ENCODE results near the gene FRMD4A.

Gene FRMD4A

DNA sequence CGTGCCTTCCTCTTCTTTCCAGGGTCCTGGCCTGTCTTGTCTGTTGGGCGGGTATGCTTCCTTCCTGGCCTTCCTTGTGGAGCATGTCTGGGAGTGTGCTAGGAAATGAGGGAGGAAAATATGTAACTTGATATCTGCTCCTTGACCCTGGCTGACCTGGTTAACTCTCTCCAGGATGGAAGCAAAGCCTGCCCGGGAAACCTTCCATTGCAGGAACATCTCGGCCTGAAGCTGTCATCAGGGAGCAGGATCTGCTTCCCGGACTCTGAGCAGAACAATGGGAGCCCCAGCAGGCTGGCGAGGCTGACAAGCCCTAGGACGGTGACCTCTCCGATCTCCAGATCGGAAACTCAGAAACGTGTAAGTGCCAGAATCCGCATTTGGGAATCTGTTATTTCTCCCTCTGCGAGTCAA lies 340.3 kb downstream of the FRMD4A start:
- H3K4me3 Mint-ChIP-seq = no peak overlapping the region

DNA sequence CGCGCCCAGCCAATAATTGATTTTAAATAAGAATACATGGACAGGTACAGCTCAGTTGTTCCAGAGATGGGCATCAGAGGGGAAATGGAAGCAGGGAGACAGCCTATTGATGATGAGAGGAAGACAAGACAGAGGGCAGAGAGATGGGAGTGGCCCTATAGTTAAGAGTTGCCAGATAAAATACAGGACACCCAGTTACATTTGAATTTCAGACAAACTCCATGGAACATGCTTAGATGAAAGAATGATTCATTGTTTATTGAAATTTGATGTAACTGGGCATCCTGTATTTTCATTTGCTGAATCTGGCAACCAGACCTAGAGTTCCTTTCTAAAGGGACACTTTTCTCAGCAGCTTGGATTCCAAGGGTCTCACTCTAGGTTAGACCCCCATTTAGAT lies 341.1 kb downstream of the FRMD4A start:
- no peak overlapping the region for H3K4me3 Mint-ChIP-seq
- H3K36me3 Mint-ChIP-seq (ENCODE audit: low read depth) = no peaks in the 10 kb centered on the region
- no peak overlapping the region for H3K27ac Mint-ChIP-seq
- no peaks in the 10 kb centered on the region for H3K9me3 Mint-ChIP-seq
- no peaks in the 10 kb centered on the region for H3K27me3 Mint-ChIP-seq
- peaks cover 21% of the 10 kb centered on the region for H3K4me1 Mint-ChIP-seq (ENCODE audit: low read depth)
- DNase-seq = no peak

More for the DNA sequence above, 340.3 kb downstream of the FRMD4A start:
- DNase-seq = no peak
- H3K27me3 Mint-ChIP-seq = no peaks in the 10 kb centered on the region
- no peaks in the 10 kb centered on the region for H3K9me3 Mint-ChIP-seq
- H3K4me1 Mint-ChIP-seq (ENCODE audit: low read depth) = peaks cover 23% of the 10 kb centered on the region
- H3K36me3 Mint-ChIP-seq (ENCODE audit: low read depth) = no peaks in the 10 kb centered on the region
- H3K27ac Mint-ChIP-seq = no peak overlapping the region

DNA sequence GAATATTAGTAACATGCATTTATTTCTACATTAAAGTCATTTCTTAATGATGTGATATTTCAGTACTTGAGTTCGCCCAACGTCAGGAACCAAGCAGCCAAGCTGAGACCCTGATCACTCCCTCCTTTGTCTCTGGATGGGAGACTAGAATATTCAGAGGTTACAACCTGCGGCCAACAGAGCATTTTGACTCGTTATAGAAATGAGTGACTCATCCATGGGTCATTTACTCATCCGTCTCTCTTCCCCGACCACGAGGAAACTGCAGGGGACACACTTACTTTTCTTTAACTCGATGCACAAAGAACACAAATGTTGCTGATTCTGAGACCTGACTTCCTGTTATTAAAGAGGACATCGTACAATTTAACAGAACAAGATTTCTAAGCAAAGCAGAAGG lies 343.3 kb downstream of the FRMD4A start:
- Mint-ChIP-seq H3K4me3 (no peak overlapping the region), H3K27me3 (no peaks in the 10 kb centered on the region), H3K36me3 (ENCODE audit: low read depth) (no peaks in the 10 kb centered on the region), H3K9me3 (no peaks in the 10 kb centered on the region), H3K4me1 (ENCODE audit: low read depth) (peaks cover 18% of the 10 kb centered on the region), H3K27ac (peak overlapping the region; percentile 3)
- DNase-seq = no peak

DNA sequence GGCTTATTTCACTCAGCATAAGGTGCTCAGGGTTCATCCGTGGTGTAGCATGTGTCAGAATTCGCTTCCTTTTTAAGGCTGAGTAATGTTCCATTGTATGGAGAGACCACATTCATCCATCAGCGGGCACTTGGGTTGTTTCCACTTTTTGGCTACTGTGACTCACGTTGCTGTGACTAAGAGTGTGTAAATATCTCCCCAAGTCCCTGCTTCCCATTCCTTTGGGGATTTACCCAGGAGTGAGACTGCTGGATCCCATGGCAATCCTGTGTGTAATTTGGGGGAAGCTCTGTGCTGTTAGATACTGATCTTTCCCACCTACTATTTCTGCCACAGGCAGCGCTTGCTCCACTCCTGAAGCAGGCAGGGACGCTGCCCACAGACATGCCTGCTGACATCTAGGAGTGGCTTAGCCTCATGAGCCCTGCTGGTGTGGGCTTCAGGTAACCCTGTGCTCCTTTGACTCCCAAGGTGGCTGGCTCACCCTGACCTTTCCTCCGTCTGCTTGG lies 346.0 kb downstream of the FRMD4A start:
- H3K4me3 Mint-ChIP-seq = no peak overlapping the region
- no peaks in the 10 kb centered on the region for H3K27me3 Mint-ChIP-seq
- no peaks in the 10 kb centered on the region for H3K9me3 Mint-ChIP-seq
- no peaks in the 10 kb centered on the region for H3K36me3 Mint-ChIP-seq (ENCODE audit: low read depth)
- H3K27ac Mint-ChIP-seq = no peak overlapping the region
- DNase-seq = no peak
- H3K4me1 Mint-ChIP-seq (ENCODE audit: low read depth) = peaks cover 18% of the 10 kb centered on the region

DNA sequence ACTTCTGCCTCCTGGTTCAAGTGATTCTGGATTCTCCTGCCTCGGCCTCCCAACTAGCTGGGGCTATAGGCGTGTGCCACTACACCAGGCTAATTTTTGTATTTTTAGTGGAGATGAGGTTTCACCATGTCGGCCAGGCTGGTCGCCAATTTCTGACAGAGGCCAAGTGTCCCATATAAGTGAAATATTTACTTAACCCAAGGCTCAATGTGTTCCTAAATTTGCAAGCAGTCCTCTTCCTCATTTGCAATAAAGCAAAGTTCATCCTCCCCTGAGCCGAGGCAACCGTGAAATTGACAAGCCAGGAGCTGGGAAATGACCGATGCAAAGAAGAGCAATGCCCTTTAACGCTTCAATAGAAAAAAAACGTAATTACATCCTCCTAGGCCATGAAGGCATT lies 347.7 kb downstream of the FRMD4A start:
- DNase-seq = no peak

DNA sequence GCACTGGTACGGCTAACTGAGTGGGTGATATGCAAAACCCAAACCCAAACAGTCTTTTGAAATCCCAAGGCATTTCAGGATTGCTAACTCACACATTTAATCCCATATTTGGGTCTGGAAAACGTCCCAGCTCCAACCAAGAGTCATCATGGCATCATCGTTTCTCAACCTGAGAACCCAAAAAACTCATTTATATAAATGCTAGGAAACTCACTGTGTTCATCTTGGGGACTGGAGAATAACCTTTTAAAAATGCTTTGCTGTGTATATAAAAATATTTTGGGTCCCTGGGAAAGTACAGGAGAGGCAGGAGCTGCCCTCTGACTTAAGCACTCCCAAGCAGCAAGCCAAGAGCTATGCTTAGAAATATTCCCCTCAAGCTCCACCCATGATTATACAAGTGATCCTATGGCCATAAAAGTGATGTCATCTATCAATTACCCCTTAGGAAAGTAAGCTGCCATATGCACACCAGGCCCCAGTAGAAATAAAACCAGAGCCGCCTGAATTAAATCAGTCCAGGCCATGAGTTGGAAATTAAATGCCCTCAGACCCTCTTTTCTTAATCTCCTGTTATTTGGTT lies 352.1 kb downstream of the FRMD4A start:
- no peak for DNase-seq
- Mint-ChIP-seq H3K4me3 (no peak overlapping the region), H3K9me3 (no peaks in the 10 kb centered on the region), H3K4me1 (ENCODE audit: low read depth) (no peaks in the 10 kb centered on the region), H3K36me3 (ENCODE audit: low read depth) (no peaks in the 10 kb centered on the region), H3K27me3 (peaks cover 6% of the 10 kb centered on the region), H3K27ac (no peak overlapping the region)

More for the DNA sequence above, 347.7 kb downstream of the FRMD4A start:
- H3K27me3 Mint-ChIP-seq = no peaks in the 10 kb centered on the region
- H3K27ac Mint-ChIP-seq = no peak overlapping the region
- no peak overlapping the region for H3K4me3 Mint-ChIP-seq
- H3K4me1 Mint-ChIP-seq (ENCODE audit: low read depth) = peaks cover 13% of the 10 kb centered on the region
- H3K9me3 Mint-ChIP-seq = no peaks in the 10 kb centered on the region
- H3K36me3 Mint-ChIP-seq (ENCODE audit: low read depth) = no peaks in the 10 kb centered on the region

DNA sequence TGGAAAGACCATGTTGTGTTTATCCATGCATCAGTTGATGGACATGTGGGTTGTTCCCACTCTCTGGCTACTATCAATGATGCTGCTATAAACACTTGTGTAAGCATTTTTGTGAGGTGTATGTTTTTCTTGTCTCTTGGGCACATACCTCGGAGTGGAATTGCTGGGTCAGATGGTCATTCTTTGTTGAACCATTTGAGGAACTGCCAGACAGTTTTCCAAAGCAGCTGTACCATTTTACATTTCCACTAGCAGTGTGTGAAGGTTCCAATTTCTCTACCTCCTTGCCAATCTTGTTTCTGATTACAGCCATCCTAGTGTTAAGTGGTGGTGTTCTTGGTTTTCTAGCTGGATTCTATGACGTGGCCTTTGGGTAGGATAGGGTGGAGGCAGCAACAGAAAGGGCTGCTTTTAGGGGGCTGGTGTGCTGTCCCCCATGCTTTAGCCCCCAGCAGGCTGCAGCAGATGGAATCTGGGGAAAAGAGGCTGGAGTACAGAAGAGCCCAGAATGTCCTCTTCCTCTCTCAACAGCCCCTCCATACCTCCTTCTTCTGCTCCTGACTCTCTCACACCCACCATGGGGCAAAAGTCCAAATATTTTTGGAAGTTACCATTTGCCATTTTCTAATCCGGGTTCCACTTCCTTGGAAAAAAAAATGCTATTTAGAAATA lies 352.7 kb downstream of the FRMD4A start:
- H3K27ac Mint-ChIP-seq = no peak overlapping the region
- H3K9me3 Mint-ChIP-seq = no peaks in the 10 kb centered on the region
- no peaks in the 10 kb centered on the region for H3K4me1 Mint-ChIP-seq (ENCODE audit: low read depth)
- H3K27me3 Mint-ChIP-seq = peaks cover 6% of the 10 kb centered on the region
- no peaks in the 10 kb centered on the region for H3K36me3 Mint-ChIP-seq (ENCODE audit: low read depth)
- no peak overlapping the region for H3K4me3 Mint-ChIP-seq
- DNase-seq = no peak

DNA sequence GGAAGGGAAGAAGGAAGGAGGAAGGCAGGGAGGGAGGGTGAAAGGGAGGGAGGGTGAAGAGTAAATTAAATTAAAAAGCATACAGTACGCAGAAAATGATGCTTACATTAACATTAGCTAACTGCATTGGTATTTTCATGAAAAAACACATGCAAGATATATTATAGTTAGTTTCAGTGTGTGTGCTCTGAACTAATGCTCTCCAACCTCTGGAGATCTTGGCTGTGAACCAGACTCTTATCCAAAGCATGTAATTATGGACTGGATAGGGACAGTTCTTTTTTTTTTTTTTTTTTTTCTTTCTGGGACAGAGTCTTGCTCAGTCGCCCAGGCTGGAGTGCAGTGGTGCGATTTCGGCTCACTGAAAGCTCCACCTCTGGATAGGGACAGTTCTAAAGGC lies 357.0 kb downstream of the FRMD4A start:
- H3K4me1 Mint-ChIP-seq (ENCODE audit: low read depth) = peaks cover 17% of the 10 kb centered on the region
- H3K36me3 Mint-ChIP-seq (ENCODE audit: low read depth) = no peaks in the 10 kb centered on the region
- DNase-seq = no peak
- no peak overlapping the region for H3K27ac Mint-ChIP-seq
- H3K4me3 Mint-ChIP-seq = no peak overlapping the region
- no peaks in the 10 kb centered on the region for H3K9me3 Mint-ChIP-seq
- peaks cover 21% of the 10 kb centered on the region for H3K27me3 Mint-ChIP-seq

DNA sequence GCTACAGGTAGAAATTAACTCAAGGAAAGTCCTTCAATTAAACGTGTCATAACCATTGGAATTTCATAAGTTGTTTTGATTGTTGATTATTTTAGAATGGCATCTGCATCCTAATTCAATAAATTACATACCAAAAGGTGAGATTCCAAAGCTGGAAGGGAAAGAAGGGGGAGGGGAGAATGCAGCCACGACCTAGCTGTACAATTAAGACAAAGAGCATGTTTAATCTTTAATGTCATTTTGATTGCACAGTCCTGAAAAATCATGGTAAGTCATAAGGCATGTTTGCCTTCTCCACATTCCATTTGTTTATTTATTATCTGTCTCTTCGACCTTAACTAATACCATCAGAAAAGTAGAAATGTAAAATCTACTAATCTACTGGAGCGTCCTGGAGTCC lies 358.1 kb downstream of the FRMD4A start:
- peaks cover 17% of the 10 kb centered on the region for H3K27me3 Mint-ChIP-seq
- peaks cover 17% of the 10 kb centered on the region for H3K4me1 Mint-ChIP-seq (ENCODE audit: low read depth)
- DNase-seq = no peak
- no peaks in the 10 kb centered on the region for H3K9me3 Mint-ChIP-seq
- H3K4me3 Mint-ChIP-seq = no peak overlapping the region
- no peak overlapping the region for H3K27ac Mint-ChIP-seq
- H3K36me3 Mint-ChIP-seq (ENCODE audit: low read depth) = no peaks in the 10 kb centered on the region

DNA sequence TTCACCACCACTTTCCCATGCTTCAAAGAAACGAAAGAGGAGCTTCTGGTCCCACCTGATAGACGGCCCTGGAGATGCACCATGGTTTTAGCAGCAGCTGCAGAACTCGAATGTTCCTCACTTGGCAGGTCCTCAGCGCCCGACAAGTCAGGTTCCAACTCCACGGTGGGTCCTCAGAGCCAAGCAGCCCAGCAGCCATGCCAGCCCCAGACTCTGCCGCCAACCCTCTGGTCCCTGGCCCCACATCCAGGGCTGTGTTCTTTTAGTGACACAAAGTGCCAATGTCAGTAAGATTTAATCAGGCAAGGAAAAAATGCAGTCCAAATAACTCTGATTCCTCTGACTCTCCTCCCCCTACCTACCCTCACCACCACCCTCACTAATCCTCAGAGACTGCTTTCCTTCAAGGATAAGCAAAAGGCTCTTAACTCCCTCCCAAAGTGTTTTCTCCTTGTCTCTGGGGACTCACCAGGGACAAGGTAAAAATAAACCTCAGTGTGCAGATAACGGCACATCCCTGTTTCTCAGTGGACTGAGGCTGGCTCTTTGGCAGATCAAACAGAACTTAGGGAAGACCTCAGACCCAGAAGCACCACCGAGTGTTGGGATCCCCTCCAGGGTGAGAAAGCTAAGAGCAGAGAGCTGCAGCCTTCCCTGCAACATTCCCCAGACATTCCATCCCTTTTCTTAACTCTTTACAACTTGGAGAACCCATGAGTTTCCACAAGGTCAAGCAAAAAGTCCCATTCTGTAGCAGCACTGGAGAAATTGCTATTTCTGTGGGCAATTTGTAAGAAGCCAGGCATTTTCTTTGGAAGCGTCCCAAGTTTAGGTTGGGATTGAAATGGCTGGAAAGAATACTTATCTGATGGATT lies 358.9 kb downstream of the FRMD4A start:
- no peak for DNase-seq
- Mint-ChIP-seq H3K27me3 (peaks cover 15% of the 10 kb centered on the region), H3K4me3 (no peak overlapping the region), H3K4me1 (ENCODE audit: low read depth) (peaks cover 17% of the 10 kb centered on the region), H3K9me3 (no peaks in the 10 kb centered on the region), H3K36me3 (ENCODE audit: low read depth) (no peaks in the 10 kb centered on the region), H3K27ac (no peak overlapping the region)

DNA sequence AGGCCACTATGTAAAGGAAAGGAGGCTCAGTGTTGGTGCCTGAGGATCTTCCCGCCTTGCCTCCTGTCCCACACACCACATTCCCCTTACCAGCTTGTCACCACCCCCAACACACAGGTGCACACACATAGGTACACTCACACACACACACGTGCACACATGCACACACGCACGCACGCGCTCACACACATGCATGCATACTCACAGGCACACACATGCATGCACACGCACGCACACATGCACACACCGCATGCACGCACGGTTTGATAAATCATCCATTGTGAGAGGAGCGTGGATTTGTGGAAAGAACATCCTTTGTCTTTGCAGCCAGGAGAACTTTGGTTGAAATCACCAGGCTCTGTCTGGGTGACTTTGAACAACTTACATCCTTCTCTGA lies 359.8 kb downstream of the FRMD4A start:
- Mint-ChIP-seq H3K27me3 (peaks cover 20% of the 10 kb centered on the region), H3K36me3 (ENCODE audit: low read depth) (no peaks in the 10 kb centered on the region), H3K4me3 (no peak overlapping the region), H3K4me1 (ENCODE audit: low read depth) (peaks cover 17% of the 10 kb centered on the region), H3K9me3 (no peaks in the 10 kb centered on the region), H3K27ac (no peak overlapping the region)
- DNase-seq = no peak

DNA sequence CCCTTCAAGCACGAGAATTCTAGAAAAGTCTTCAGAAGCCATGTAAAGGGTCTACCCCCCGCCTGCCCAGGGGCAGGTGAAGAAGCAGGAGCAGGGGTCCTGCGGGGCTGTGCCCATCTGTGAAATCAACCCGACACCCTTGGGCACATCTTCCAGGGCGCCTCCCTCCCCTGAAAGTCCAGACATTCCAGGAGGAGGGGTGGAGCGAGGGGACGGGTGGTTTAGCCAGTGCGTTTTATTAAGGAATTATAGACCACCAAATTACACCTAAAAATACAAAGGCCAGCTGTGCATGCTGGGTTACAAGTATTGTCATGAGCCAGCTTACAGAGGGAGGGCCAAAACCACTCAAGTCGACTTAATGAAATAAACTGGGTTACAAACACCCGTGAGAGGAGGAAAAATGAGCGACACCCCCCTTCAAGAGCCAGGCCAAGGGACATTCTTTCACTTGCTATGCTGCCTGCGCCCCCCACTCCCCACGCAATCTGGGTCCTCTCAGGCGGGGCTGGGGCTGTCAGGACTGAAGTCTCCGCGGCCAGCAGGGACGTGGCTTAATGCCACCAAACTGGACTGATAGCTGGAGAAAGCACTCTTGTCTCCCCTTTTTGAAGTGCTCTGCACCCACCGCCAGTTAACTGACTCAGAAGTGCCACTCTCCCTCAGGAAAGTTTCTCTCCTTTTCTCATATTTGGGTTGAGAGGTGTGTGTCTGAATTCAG lies 360.3 kb downstream of the FRMD4A start:
- peaks cover 17% of the 10 kb centered on the region for H3K4me1 Mint-ChIP-seq (ENCODE audit: low read depth)
- H3K27ac Mint-ChIP-seq = no peak overlapping the region
- H3K36me3 Mint-ChIP-seq (ENCODE audit: low read depth) = no peaks in the 10 kb centered on the region
- H3K9me3 Mint-ChIP-seq = no peaks in the 10 kb centered on the region
- no peak for DNase-seq
- peaks cover 20% of the 10 kb centered on the region for H3K27me3 Mint-ChIP-seq
- H3K4me3 Mint-ChIP-seq = no peak overlapping the region

DNA sequence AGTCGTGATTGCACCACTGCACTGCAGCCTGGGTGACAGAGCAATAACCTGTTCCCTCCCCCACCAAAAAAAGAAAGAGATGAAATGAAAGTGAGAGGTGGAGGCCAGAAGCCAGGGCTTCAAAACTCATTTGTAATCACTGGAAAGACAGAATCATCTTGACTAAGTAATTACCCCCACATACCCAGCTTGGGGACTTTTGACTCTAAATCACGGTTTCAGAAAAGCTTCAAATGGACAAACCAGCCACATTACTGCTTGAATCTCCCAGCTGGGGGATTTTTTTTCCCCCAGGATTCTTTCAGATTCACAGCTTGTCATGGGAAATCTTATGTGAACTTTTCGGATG lies 361.0 kb downstream of the FRMD4A start:
- H3K36me3 Mint-ChIP-seq (ENCODE audit: low read depth) = no peaks in the 10 kb centered on the region
- peaks cover 20% of the 10 kb centered on the region for H3K27me3 Mint-ChIP-seq
- no peak overlapping the region for H3K4me3 Mint-ChIP-seq
- peaks cover 17% of the 10 kb centered on the region for H3K4me1 Mint-ChIP-seq (ENCODE audit: low read depth)
- DNase-seq = no peak
- no peaks in the 10 kb centered on the region for H3K9me3 Mint-ChIP-seq
- peak overlapping the region; percentile 8 for H3K27ac Mint-ChIP-seq

DNA sequence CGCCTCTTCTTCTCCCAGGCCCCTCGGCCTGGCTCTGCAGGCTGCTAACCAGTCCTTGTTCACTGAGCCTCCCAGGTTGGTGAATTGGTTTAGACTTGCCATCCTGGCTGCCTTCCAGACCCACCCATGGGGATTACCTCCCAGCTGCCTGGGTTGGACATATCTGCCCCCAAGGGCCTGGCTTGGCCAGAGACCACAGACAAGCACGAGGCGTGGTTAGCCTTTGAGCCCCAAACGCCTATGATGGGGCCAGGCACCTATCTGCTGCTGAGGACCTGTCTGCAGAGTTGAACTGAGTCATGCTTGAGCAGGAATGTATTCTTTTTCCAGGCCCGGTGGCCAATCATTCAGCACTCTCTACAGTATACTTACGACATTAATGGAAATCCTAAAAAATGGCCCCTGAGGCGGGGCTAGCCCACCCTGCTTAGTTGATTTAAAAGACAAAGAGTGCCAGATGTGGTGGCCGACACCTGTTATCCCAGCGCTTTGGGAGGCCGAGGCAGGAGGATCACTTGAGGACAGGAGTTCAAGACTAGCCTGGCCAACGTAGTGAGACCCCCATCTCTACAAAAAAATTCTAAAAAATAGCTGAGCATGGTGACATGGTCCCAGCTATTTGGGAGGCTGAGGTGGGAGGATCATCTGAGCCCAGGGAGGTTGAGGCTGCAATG lies 361.5 kb downstream of the FRMD4A start:
- peaks cover 17% of the 10 kb centered on the region for H3K4me1 Mint-ChIP-seq (ENCODE audit: low read depth)
- H3K27me3 Mint-ChIP-seq = peaks cover 20% of the 10 kb centered on the region
- DNase-seq = no peak
- no peak overlapping the region for H3K4me3 Mint-ChIP-seq
- no peaks in the 10 kb centered on the region for H3K9me3 Mint-ChIP-seq
- H3K27ac Mint-ChIP-seq = peak overlapping the region; percentile 8
- no peaks in the 10 kb centered on the region for H3K36me3 Mint-ChIP-seq (ENCODE audit: low read depth)

Data from activated T-cell treated with anti-CD3 and anti-CD28 coated beads, Interleukin-2, amount 50 U/mL, for 24 hours (primary cell).